Measurements from ENCODE around the gene TMEM44. TPM values are rescaled to one million over a fixed set of nuclear protein-coding genes. Genes with fewer than 3 reads are reported as not detected.

The TMEM44 gene
- total and polyA plus RNA-seq, 8 donors, result 13.4 to 46.2 (median 34.9) TPM

- DNase-seq, result no peak
- H3K4me1 ChIP-seq, result peaks cover 0 to 54% of the 10 kb centered on the region in 2 donors
- H3K27me3 ChIP-seq, result peaks cover 0 to 5% of the 10 kb centered on the region in 2 donors
- peak; percentile 34 for ATAC-seq
- intact Hi-C loops (cut with DNase I), result no loop called here
- no peak overlapping the region for H3K27ac ChIP-seq
- TF ChIP-seq CTCF (IDR thresholded peaks at IDR 0.05), result no peak
- H3K9me3 ChIP-seq, result no peaks in the 10 kb centered on the region
- H3K4me3 ChIP-seq, result no peak overlapping the region
- no peaks in the 10 kb centered on the region for H3K36me3 ChIP-seq
Measured at GRCh38 chr3:194577986-194578905, 55.0 kb downstream of the TMEM44 start.

- H3K27me3 ChIP-seq, result peaks cover 0 to 19% of the 10 kb centered on the region in 2 donors
- peak overlapping the region in 1 of 2 donors; percentile 59 for H3K27ac ChIP-seq
- intact Hi-C loops (cut with DNase I), result no loop called here
- TF ChIP-seq CTCF (IDR thresholded peaks at IDR 0.05), result no peak
- H3K9me3 ChIP-seq, result no peaks in the 10 kb centered on the region
- peaks cover 0 to 77% of the 10 kb centered on the region in 2 donors for H3K4me1 ChIP-seq
- peak; percentile 22 for ATAC-seq
- no peak overlapping the region for H3K4me3 ChIP-seq
- H3K36me3 ChIP-seq, result no peaks in the 10 kb centered on the region
- peak in 1 of 4 donors; percentile 33 for DNase-seq
Measured at GRCh38 chr3:194575484-194576210, 57.6 kb downstream of the TMEM44 start.

- ATAC-seq (no peak), DNase-seq (no peak)
- peaks cover 0 to 77% of the 10 kb centered on the region in 2 donors for H3K4me1 ChIP-seq
- H3K9me3 ChIP-seq, result no peaks in the 10 kb centered on the region
- H3K27me3 ChIP-seq, result peaks cover 0 to 19% of the 10 kb centered on the region in 2 donors
- no peak overlapping the region for H3K4me3 ChIP-seq
- peak overlapping the region in 1 of 2 donors; percentile 59 for H3K27ac ChIP-seq
- no peak for TF ChIP-seq CTCF (IDR thresholded peaks at IDR 0.05)
- intact Hi-C loops (cut with DNase I), result no loop called here
- H3K36me3 ChIP-seq, result no peaks in the 10 kb centered on the region
Measured at GRCh38 chr3:194574639-194575483, 58.4 kb downstream of the TMEM44 start.

- TF ChIP-seq CTCF (IDR thresholded peaks at IDR 0.05), result peak; percentile 43 to 53
- no peaks in the 10 kb centered on the region for H3K9me3 ChIP-seq
- no peaks in the 10 kb centered on the region for H3K36me3 ChIP-seq
- DNase-seq (peak in 1 of 4 donors; percentile 36), ATAC-seq (peak; percentile 73)
- H3K4me1 ChIP-seq, result peaks cover 0 to 71% of the 10 kb centered on the region in 2 donors
- intact Hi-C loops (cut with DNase I), result no loop called here
- H3K4me3 ChIP-seq, result no peak overlapping the region
- H3K27me3 ChIP-seq, result peaks cover 0 to 19% of the 10 kb centered on the region in 2 donors
- no peak overlapping the region for H3K27ac ChIP-seq
Measured at GRCh38 chr3:194573680-194574437, 59.4 kb downstream of the TMEM44 start.
